Measurements from ENCODE around the gene SGTA.

Gene SGTA

DNA sequence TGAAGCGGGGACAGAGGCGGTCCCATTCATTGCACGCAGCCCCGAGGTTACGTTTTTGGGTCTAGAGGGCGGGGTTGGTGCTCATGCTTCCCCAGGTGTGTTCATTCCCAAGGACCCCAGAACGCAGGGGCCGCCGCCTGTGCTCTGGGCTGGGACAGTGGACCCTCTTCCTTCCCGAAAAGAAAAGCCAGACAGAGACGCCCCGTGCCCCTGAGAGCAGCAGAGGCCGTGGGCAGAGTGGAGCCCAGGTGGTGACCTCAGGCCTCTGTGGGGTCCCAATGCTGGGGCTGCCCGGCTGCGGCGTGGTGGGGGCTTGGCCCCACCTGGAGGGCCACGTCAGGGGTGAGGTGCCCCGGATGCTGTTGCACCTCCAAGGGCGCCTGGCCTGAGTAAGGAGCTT is 15.4 kb downstream of the SGTA start:
- TF ChIP-seq EZH2phosphoT487 (conservative IDR thresholded peaks at IDR 0.05; ENCODE audit: low read length) (no peak), CTCF (IDR thresholded peaks at IDR 0.05; ENCODE audit: insufficient read depth, low read length, poor library complexity, severe bottlenecking) (no peak)
- peaks cover 35% of the 10 kb centered on the region for H3K79me2 ChIP-seq (ENCODE audit: insufficient read depth, low read length)
- H4K20me1 ChIP-seq (ENCODE audit: low read depth, low read length) = no peaks in the 10 kb centered on the region; the same call in 1 of the 2 replicates
- no peak overlapping the region for H3K9ac ChIP-seq (ENCODE audit: low read length)
- H2AFZ ChIP-seq (ENCODE audit: low read depth, low read length, severe bottlenecking) = no peak overlapping the region
- H3K9me2 ChIP-seq (replicated peaks; ENCODE audit: insufficient read depth, low read length) = no peaks in the 10 kb centered on the region
- H3K9me3 ChIP-seq (ENCODE audit: insufficient read depth, low read length) = no peaks in the 10 kb centered on the region
- no peak overlapping the region for H3K4me2 ChIP-seq (ENCODE audit: low read depth, low read length, poor library complexity, severe bottlenecking)
- no peak overlapping the region for H3K4me3 ChIP-seq (ENCODE audit: insufficient read depth, low read length, poor library complexity, severe bottlenecking)
- H3F3A ChIP-seq (ENCODE audit: insufficient read depth) = no peaks in the 10 kb centered on the region
- no peaks in the 10 kb centered on the region for H3K27me3 ChIP-seq (ENCODE audit: low read length)
- H3K27ac ChIP-seq (ENCODE audit: low read depth, low read length) = no peak overlapping the region
- no peaks in the 10 kb centered on the region for H3K36me3 ChIP-seq (ENCODE audit: low read length)

DNA sequence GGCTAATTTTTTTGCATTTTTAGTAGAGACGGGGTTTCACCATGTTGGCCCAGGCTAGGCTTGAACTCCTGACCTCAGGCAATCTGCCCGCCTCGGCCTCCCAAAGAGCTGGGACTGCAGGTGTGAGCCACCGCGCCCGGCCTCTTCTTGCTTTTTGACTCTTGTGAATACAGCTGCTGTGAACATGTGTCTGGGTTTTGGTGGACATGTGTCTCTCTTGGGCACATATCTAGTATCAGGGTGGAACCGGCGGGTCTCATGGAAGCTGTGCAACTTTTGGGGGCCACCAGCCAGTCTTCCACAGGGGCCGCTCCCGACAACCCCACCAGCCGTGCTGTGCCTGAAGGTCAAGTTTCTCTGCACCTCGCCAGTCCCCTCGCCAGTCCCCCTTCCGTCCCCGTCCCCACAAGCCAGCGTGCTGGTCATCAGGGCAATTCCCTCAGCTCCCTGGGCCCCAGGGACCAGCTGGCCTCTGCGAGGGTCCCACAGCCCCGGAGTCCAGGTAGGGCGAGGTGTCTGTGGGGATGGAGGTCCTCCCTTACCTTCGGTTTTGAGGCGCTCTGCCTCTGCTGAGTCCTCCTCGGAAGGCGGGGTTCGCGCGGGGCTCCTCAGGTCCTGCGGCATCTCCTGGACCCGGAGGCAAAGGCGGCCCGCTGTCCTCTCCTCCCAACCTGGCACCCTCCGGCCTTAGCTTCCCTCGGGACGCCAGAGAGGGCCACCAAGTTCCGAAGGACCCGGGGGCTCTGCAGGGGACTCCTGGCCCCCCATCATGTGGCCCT is 16.3 kb downstream of the SGTA start:
- H4K20me1 ChIP-seq (ENCODE audit: low read depth, low read length) = no peaks in the 10 kb centered on the region; the same call in 1 of the 2 replicates
- H3K4me2 ChIP-seq (ENCODE audit: low read depth, low read length, poor library complexity, severe bottlenecking) = no peak overlapping the region
- H3K27me3 ChIP-seq (ENCODE audit: low read length) = no peaks in the 10 kb centered on the region
- peaks cover 26% of the 10 kb centered on the region for H3K79me2 ChIP-seq (ENCODE audit: insufficient read depth, low read length)
- no peak overlapping the region for H3K9ac ChIP-seq (ENCODE audit: low read length)
- no peak overlapping the region for H3K27ac ChIP-seq (ENCODE audit: low read depth, low read length)
- no peaks in the 10 kb centered on the region for H3F3A ChIP-seq (ENCODE audit: insufficient read depth)
- H3K36me3 ChIP-seq (ENCODE audit: low read length) = no peaks in the 10 kb centered on the region
- TF ChIP-seq CTCF (IDR thresholded peaks at IDR 0.05; ENCODE audit: insufficient read depth, low read length, poor library complexity, severe bottlenecking) (no peak), EZH2phosphoT487 (conservative IDR thresholded peaks at IDR 0.05; ENCODE audit: low read length) (no peak)
- no peaks in the 10 kb centered on the region for H3K9me3 ChIP-seq (ENCODE audit: insufficient read depth, low read length)
- no peaks in the 10 kb centered on the region for H3K9me2 ChIP-seq (replicated peaks; ENCODE audit: insufficient read depth, low read length)
- H2AFZ ChIP-seq (ENCODE audit: low read depth, low read length, severe bottlenecking) = no peak overlapping the region
- no peak overlapping the region for H3K4me3 ChIP-seq (ENCODE audit: insufficient read depth, low read length, poor library complexity, severe bottlenecking)

DNA sequence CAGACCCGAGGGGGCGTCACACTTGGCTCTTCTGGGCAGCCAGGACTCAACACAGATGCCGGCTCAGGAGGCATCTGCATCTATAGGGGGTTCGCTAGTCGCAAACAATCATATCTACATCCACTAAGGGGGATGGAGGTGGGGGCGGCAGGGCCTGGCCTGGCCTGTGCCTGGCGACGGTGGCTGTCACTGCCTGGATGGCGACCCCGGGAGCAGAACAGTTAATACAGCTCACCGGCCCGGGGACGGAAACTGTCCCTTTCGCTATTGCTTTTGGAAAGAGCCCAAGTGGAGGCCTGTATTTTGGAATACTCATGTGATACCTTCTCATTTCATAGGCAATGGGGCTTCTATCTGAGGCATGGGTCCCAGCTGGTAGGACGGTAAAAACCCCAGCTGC is 17.7 kb downstream of the SGTA start:
- H3K9ac ChIP-seq (ENCODE audit: low read length) = no peak overlapping the region
- no peak for TF ChIP-seq CTCF (IDR thresholded peaks at IDR 0.05; ENCODE audit: insufficient read depth, low read length, poor library complexity, severe bottlenecking)
- no peak for TF ChIP-seq EZH2phosphoT487 (conservative IDR thresholded peaks at IDR 0.05; ENCODE audit: low read length)
- no peaks in the 10 kb centered on the region; the same call in 1 of the 2 replicates for H4K20me1 ChIP-seq (ENCODE audit: low read depth, low read length)
- no peak overlapping the region for H3K27ac ChIP-seq (ENCODE audit: low read depth, low read length)
- H3K9me3 ChIP-seq (ENCODE audit: insufficient read depth, low read length) = no peaks in the 10 kb centered on the region
- H3K27me3 ChIP-seq (ENCODE audit: low read length) = no peaks in the 10 kb centered on the region
- no peak overlapping the region for H2AFZ ChIP-seq (ENCODE audit: low read depth, low read length, severe bottlenecking)
- H3K36me3 ChIP-seq (ENCODE audit: low read length) = no peaks in the 10 kb centered on the region
- no peak overlapping the region for H3K4me3 ChIP-seq (ENCODE audit: insufficient read depth, low read length, poor library complexity, severe bottlenecking)
- no peak overlapping the region for H3K4me2 ChIP-seq (ENCODE audit: low read depth, low read length, poor library complexity, severe bottlenecking)
- no peaks in the 10 kb centered on the region for H3F3A ChIP-seq (ENCODE audit: insufficient read depth)
- H3K9me2 ChIP-seq (replicated peaks; ENCODE audit: insufficient read depth, low read length) = no peaks in the 10 kb centered on the region
- peaks cover 13% of the 10 kb centered on the region for H3K79me2 ChIP-seq (ENCODE audit: insufficient read depth, low read length)

Measured in SU-DHL-6 (cell line).